GM19023 (cell line): Measurements from ENCODE around the gene TMEM52.
"Not testable (repeated sequence)": the region's sequence is repeated elsewhere in the genome, so short reads cannot be mapped to it uniquely, and the experiment has no call there.

Experiments
- ATAC-seq: cut with Tn5 transposase; IDR thresholded peaks from one replicate; pipeline ENCODE4 v1.9.1; 2021; ENCODE audit warnings: mild to moderate bottlenecking, moderate library complexity; ENCODE audit not compliant: unreplicated experiment

The TMEM52 gene

GRCh38 chr1:1947493-1947892 is 28.4 kb upstream of the TMEM52 start:
- no peak for ATAC-seq

- ATAC-seq: no peak
Measured at GRCh38 chr1:1946540-1946939, 27.5 kb upstream of the TMEM52 start.

GRCh38 chr1:1945782-1946393 is 26.8 kb upstream of the TMEM52 start:
- no peak for ATAC-seq

- no peak for ATAC-seq
Measured at GRCh38 chr1:1943834-1944570, 24.9 kb upstream of the TMEM52 start.

GRCh38 chr1:1942753-1943656 is 23.9 kb upstream of the TMEM52 start:
- ATAC-seq: no peak

- no peak for ATAC-seq
Measured at GRCh38 chr1:1941868-1942752, 23.0 kb upstream of the TMEM52 start.

- ATAC-seq: no peak
Measured at GRCh38 chr1:1941211-1941841, 22.2 kb upstream of the TMEM52 start.

GRCh38 chr1:1940123-1940425 is 21.0 kb upstream of the TMEM52 start:
- ATAC-seq: no peak

- ATAC-seq: no peak
Measured at GRCh38 chr1:1939296-1940122, 20.4 kb upstream of the TMEM52 start.

- ATAC-seq: no peak
Measured at GRCh38 chr1:1938613-1939295, 19.7 kb upstream of the TMEM52 start.

GRCh38 chr1:1938276-1938573 is 19.1 kb upstream of the TMEM52 start:
- ATAC-seq: no peak

GRCh38 chr1:1937549-1938275 is 18.6 kb upstream of the TMEM52 start:
- no peak for ATAC-seq

GRCh38 chr1:1937061-1937460 is 18.0 kb upstream of the TMEM52 start:
- no peak for ATAC-seq

GRCh38 chr1:1934848-1935247 is 15.8 kb upstream of the TMEM52 start:
- ATAC-seq: not testable (repeated sequence)

GRCh38 chr1:1929639-1930545 is 10.8 kb upstream of the TMEM52 start:
- no peak for ATAC-seq

- no peak for ATAC-seq
Measured at GRCh38 chr1:1929102-1929638, 10.1 kb upstream of the TMEM52 start.
